Measurements from ENCODE around the gene PPP2R2C. TPM values are rescaled to one million over a fixed set of nuclear protein-coding genes. Genes with fewer than 3 reads are reported as not detected.

PPP2R2C gene
- polyA plus RNA-seq, 1 of the 3 experiments (the other 2 are of a cell fraction): 0.21 TPM

DNA sequence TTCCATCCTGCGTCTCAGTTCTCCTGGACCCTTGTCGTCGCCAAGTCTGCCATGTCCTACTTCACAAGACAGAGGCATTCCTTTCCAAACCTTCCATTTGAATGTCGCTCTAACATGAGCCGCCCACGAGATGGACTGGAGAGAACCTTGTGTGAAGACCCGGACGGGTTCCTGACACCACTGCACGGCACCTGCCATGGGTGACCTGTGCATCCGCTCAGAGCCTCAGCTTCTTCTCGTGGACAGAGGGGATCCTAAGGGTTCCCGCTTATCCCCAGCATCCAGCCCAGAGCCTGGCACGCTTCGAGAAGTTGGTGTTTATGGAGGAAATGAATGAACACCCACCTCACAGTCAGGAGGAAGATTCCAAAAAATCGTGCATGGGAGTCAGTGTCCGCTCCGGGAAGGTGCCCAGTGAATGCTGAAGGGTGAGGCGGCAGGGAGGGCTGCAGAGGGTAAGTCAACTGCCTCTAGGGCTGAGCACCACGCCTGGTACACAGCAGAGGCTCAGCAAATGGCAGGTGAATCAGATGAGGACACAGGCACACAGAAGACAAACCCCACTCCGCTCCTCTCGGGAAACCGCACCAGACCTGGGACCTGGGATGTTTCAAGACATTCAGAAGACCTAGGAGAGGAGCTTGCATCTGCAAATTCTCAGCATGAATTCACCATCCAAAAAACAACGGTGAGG is 150.2 kb downstream of the PPP2R2C start:
- ChIA-PET CTCF (interaction anchor here (17.5 to 22.5 kb wide), 2 partner anchors 8 to 59 kb away, joined by 133 to 1048 read pairs; partner anchors contain the start of gene WFS1), POLR2A (no interaction called here)
- Histone ChIP-seq H3K79me2 (ENCODE audit: insufficient read depth) (no peaks in the 10 kb centered on the region), H3F3A (replicated peaks; ENCODE audit: insufficient read depth) (no peaks in the 10 kb centered on the region), H3K9me2 (no peaks in the 10 kb centered on the region), H3K36me3 (replicated peaks in 1 of 2; ENCODE audit: control insufficient read depth in 1 of 2, insufficient read depth in 2 of 2, low read length in 1 of 2) (no peaks in the 10 kb centered on the region), H3K4me1 (ENCODE audit: control insufficient read depth in 1 of 2, insufficient read depth in 2 of 2, low read depth in 1 of 2, low read length in 1 of 2) (peaks cover 0 to 3% of the 10 kb centered on the region in 2 experiments; a peak in 1 of 4 replicates), H4K20me1 (ENCODE audit: insufficient read depth) (no peaks in the 10 kb centered on the region), H3K9me3 (no peaks in the 10 kb centered on the region), H3K9ac (no peak overlapping the region), H3K27me3 (ENCODE audit: insufficient read depth) (no peaks in the 10 kb centered on the region), H3K27ac (ENCODE audit: low read depth in 2 of 2, low read length in 1 of 2) (no peak overlapping the region), H2AFZ (ENCODE audit: low read depth) (no peak overlapping the region), H3K4me2 (no peak overlapping the region), H3K4me3 (ENCODE audit: low read depth in 2 of 2, low read length in 1 of 2) (no peak overlapping the region)
- DNase-seq: no peak
- WGBS (ENCODE audit: low lambda C conversion rate): 52% methylated on average over 23 of the region's 23 CpGs
- TF ChIP-seq, protein P1, sequence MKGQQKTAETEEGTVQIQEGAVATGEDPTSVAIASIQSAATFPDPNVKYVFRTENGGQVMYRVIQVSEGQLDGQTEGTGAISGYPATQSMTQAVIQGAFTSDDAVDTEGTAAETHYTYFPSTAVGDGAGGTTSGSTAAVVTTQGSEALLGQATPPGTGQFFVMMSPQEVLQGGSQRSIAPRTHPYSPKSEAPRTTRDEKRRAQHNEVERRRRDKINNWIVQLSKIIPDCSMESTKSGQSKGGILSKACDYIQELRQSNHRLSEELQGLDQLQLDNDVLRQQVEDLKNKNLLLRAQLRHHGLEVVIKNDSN (IDR thresholded peaks at IDR 0.05; ENCODE audit: borderline replicate concordance, low read depth): no peak
- no peak for TF ChIP-seq NFIC (IDR thresholded peaks at IDR 0.05; ENCODE audit: borderline replicate concordance)
- no peak for TF ChIP-seq FOSL2 (IDR thresholded peaks at IDR 0.05; ENCODE audit: borderline replicate concordance, low read depth)
- TF ChIP-seq, protein P2, sequence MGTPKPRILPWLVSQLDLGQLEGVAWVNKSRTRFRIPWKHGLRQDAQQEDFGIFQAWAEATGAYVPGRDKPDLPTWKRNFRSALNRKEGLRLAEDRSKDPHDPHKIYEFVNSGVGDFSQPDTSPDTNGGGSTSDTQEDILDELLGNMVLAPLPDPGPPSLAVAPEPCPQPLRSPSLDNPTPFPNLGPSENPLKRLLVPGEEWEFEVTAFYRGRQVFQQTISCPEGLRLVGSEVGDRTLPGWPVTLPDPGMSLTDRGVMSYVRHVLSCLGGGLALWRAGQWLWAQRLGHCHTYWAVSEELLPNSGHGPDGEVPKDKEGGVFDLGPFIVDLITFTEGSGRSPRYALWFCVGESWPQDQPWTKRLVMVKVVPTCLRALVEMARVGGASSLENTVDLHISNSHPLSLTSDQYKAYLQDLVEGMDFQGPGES (IDR thresholded peaks at IDR 0.05; ENCODE audit: low read depth, low read length): no peak

DNA sequence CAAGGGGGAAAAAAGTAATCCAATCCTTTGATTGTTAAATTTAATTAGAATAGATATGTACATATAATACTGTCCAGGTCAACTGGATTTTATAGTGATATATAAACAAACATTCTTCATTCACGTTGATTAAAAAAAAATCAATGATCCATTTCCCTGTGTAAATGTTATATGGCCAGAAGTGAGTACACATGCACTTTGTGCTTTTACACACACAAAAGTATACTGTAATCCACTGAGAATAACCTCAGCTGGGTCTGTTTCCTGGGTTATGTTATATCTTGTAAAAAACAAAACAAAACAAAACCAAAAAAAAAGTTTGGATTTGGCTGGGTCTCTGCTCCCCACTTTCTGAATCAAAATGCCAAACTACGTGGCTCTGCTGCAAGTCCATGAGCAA is 151.1 kb downstream of the PPP2R2C start:
- POLR2A ChIA-PET: no interaction called here

More for the DNA sequence above, 151.1 kb downstream of the PPP2R2C start:
- Histone ChIP-seq H3K79me2 (ENCODE audit: insufficient read depth) (no peaks in the 10 kb centered on the region), H3K36me3 (replicated peaks in 1 of 2; ENCODE audit: control insufficient read depth in 1 of 2, insufficient read depth in 2 of 2, low read length in 1 of 2) (no peaks in the 10 kb centered on the region), H3K4me2 (no peak overlapping the region), H3K27me3 (ENCODE audit: insufficient read depth) (no peaks in the 10 kb centered on the region), H3K9me2 (no peaks in the 10 kb centered on the region), H3K4me1 (ENCODE audit: control insufficient read depth in 1 of 2, insufficient read depth in 2 of 2, low read depth in 1 of 2, low read length in 1 of 2) (no peaks in the 10 kb centered on the region; a peak in 1 of 4 replicates), H2AFZ (ENCODE audit: low read depth) (no peak overlapping the region), H3K9ac (no peak overlapping the region), H4K20me1 (ENCODE audit: insufficient read depth) (no peaks in the 10 kb centered on the region), H3K27ac (ENCODE audit: low read depth in 2 of 2, low read length in 1 of 2) (no peak overlapping the region), H3K9me3 (no peaks in the 10 kb centered on the region), H3F3A (replicated peaks; ENCODE audit: insufficient read depth) (no peaks in the 10 kb centered on the region), H3K4me3 (ENCODE audit: low read depth in 2 of 2, low read length in 1 of 2) (no peak overlapping the region)
- no peak for TF ChIP-seq NFIC (IDR thresholded peaks at IDR 0.05; ENCODE audit: borderline replicate concordance)
- TF ChIP-seq TAF1 (IDR thresholded peaks at IDR 0.05; ENCODE audit: borderline replicate concordance, low read depth, low read length): no peak
- TF ChIP-seq, protein P3, sequence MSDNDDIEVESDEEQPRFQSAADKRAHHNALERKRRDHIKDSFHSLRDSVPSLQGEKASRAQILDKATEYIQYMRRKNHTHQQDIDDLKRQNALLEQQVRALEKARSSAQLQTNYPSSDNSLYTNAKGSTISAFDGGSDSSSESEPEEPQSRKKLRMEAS (IDR thresholded peaks at IDR 0.05; ENCODE audit: low read depth): no peak
- TF ChIP-seq, protein P4, sequence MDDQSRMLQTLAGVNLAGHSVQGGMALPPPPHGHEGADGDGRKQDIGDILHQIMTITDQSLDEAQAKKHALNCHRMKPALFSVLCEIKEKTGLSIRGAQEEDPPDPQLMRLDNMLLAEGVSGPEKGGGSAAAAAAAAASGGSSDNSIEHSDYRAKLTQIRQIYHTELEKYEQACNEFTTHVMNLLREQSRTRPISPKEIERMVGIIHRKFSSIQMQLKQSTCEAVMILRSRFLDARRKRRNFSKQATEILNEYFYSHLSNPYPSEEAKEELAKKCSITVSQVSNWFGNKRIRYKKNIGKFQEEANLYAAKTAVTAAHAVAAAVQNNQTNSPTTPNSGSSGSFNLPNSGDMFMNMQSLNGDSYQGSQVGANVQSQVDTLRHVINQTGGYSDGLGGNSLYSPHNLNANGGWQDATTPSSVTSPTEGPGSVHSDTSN (IDR thresholded peaks at IDR 0.05): no peak
- no peak for TF ChIP-seq RXRA (IDR thresholded peaks at IDR 0.05; ENCODE audit: borderline replicate concordance, low read depth)
- TF ChIP-seq MXI1 (IDR thresholded peaks at IDR 0.05; ENCODE audit: low read depth, low read length): no peak
- 47% methylated on average over 2 of the region's 2 CpGs for WGBS (ENCODE audit: low lambda C conversion rate)
- DNase-seq: no peak
- CTCF ChIA-PET: interaction anchor here (17.5 to 22.5 kb wide), 2 partner anchors 9 to 58 kb away, joined by 133 to 1048 read pairs; partner anchors contain the start of gene WFS1

Data from SK-N-SH (cell line).